Epithelial cell of esophagus (primary cell): ENCODE measurements around the gene IL1RAP.
A peak's percentile ranks its signal among the peaks of the same experiment; 100 is the strongest.

Experiments
- DNase-seq: peaks from one replicate; pipeline ENCODE4 v3.0.0; 2010; ENCODE audit warnings: low read depth
- H3K4me3 ChIP-seq: 2 replicates; pipeline ENCODE4 v1.5.1; 2011; ENCODE audit warnings: mild to moderate bottlenecking, low read length, control low read depth
- CTCF ChIP-seq: IDR thresholded peaks from 2 replicates; pipeline ENCODE4 v1.5.1; 2011; ENCODE audit warnings: low read depth, mild to moderate bottlenecking, low read length, control low read depth, inconsistent platforms; ENCODE audit not compliant: insufficient read depth; ENCODE audit errors: missing control alignments

The IL1RAP gene

GRCh38 chr3:190496859-190497258 is 17.0 kb upstream of the IL1RAP start:
- H3K4me3 ChIP-seq: no peak overlapping the region
- DNase-seq: no peak
- no peak for TF ChIP-seq CTCF

GRCh38 chr3:190497811-190498210 is 16.1 kb upstream of the IL1RAP start:
- DNase-seq: peak; percentile 59

GRCh38 chr3:190498293-190498692 is 15.6 kb upstream of the IL1RAP start:
- TF ChIP-seq CTCF: no peak
- no peak overlapping the region for H3K4me3 ChIP-seq
- DNase-seq: no peak

More at GRCh38 chr3:190497811-190498210, 16.1 kb upstream of the IL1RAP start:
- TF ChIP-seq CTCF: no peak
- H3K4me3 ChIP-seq: no peak overlapping the region

GRCh38 chr3:190499122-190499521 is 14.8 kb upstream of the IL1RAP start:
- DNase-seq: no peak
- no peak for TF ChIP-seq CTCF
- H3K4me3 ChIP-seq: no peak overlapping the region

- DNase-seq: no peak
- TF ChIP-seq CTCF: no peak
- H3K4me3 ChIP-seq: no peak overlapping the region
Observed at GRCh38 chr3:190502946-190503345, 10.9 kb upstream of the IL1RAP start.

GRCh38 chr3:190504354-190505125 is 9.3 kb upstream of the IL1RAP start:
- peak; percentile 67 for DNase-seq
- TF ChIP-seq CTCF: peak; percentile 24

More at GRCh38 chr3:190504354-190505125, 9.3 kb upstream of the IL1RAP start:
- no peak overlapping the region for H3K4me3 ChIP-seq
